GM18951 (cell line): Measurements from ENCODE around the gene RAP1B.

Experiments used
- POLR2A ChIP-seq: IDR thresholded peaks from 4 replicates; pipeline ENCODE4 v1.6.1; 2011; ENCODE audit warnings: mild to moderate bottlenecking; ENCODE audit not compliant: insufficient read length, insufficient read depth; ENCODE audit errors: extremely low read depth
- in situ Hi-C: fragments of 300-500 bp; cut with MboI; formaldehyde crosslinking; loops from one replicate; pipeline ENCODE4 v1.12.0; 2022; ENCODE audit warnings: low sequenced_read_pairs, mixed read lengths, inconsistent platforms; ENCODE audit not compliant: unreplicated experiment

RAP1B gene

GRCh38 chr12:68591734-68592418 is 18.8 kb upstream of the RAP1B start:
- in situ Hi-C loops = no loop called here
- TF ChIP-seq POLR2A = no peak

GRCh38 chr12:68595241-68595640 is 15.5 kb upstream of the RAP1B start:
- TF ChIP-seq POLR2A = no peak
- in situ Hi-C loops = no loop called here

GRCh38 chr12:68601767-68602166 is 8.9 kb upstream of the RAP1B start:
- in situ Hi-C loops = no loop called here
- TF ChIP-seq POLR2A = no peak

GRCh38 chr12:68602720-68603119 is 8.0 kb upstream of the RAP1B start:
- no peak for TF ChIP-seq POLR2A
- in situ Hi-C loops = no loop called here

GRCh38 chr12:68608191-68608590 is 2.5 kb upstream of the RAP1B start:
- in situ Hi-C loops = no loop called here
- no peak for TF ChIP-seq POLR2A

GRCh38 chr12:68609998-68610369 is 715 bp upstream of the RAP1B start:
- in situ Hi-C loops = no loop called here
- TF ChIP-seq POLR2A = no peak

GRCh38 chr12:68611094-68611805 is 551 bp downstream of the RAP1B start:
- in situ Hi-C loops = no loop called here
- TF ChIP-seq POLR2A = no peak

GRCh38 chr12:68611806-68612160 is 1.1 kb downstream of the RAP1B start:
- in situ Hi-C loops = no loop called here
- TF ChIP-seq POLR2A = no peak

- in situ Hi-C loops = no loop called here
- TF ChIP-seq POLR2A = no peak
Observed at GRCh38 chr12:68612202-68612601, 1.5 kb downstream of the RAP1B start.

GRCh38 chr12:68612697-68613096 is 2.0 kb downstream of the RAP1B start:
- no peak for TF ChIP-seq POLR2A
- in situ Hi-C loops = no loop called here

- TF ChIP-seq POLR2A = no peak
- in situ Hi-C loops = no loop called here
Observed at GRCh38 chr12:68613209-68613904, 2.7 kb downstream of the RAP1B start.

- TF ChIP-seq POLR2A = no peak
- in situ Hi-C loops = no loop called here
Observed at GRCh38 chr12:68614105-68614679, 3.5 kb downstream of the RAP1B start.

GRCh38 chr12:68614769-68615168 is 4.1 kb downstream of the RAP1B start:
- TF ChIP-seq POLR2A = no peak
- in situ Hi-C loops = no loop called here
